Measurements from ENCODE around the gene RAB40B. TPM values are rescaled to one million over a fixed set of nuclear protein-coding genes. Genes with fewer than 3 reads are reported as not detected.

The RAB40B gene
- polyA plus RNA-seq, 2 of the 4 experiments (the other 2 are of a cell fraction): 5.6 to 9.4 TPM

GRCh38 chr17:82687871-82688270 is 10.6 kb downstream of the RAB40B start:
- ATAC-seq (peak in 1 of 2 experiments; percentile 10; a peak in 2 of 6 replicates), FAIRE-seq (no peak), DNase-seq (ENCODE audit: low read depth in 1 of 2, low spot score in 1 of 2) (no peak)
- H3K4me1 ChIP-seq: peaks cover 41% of the 10 kb centered on the region
- H3K9me3 ChIP-seq: 0 out of 3 replicates have a peak, but pooled peaks cover under 1% of the 10 kb centered on the region
- TF ChIP-seq HDAC2 (IDR thresholded peaks at IDR 0.05) (no peak), RAD21 (conservative IDR thresholded peaks at IDR 0.05 in 1 of 2, IDR thresholded peaks at IDR 0.05 in 1 of 2) (no peak), HES2 (IDR thresholded peaks at IDR 0.05) (no peak), PBX3 (IDR thresholded peaks at IDR 0.05) (no peak), JUNB (IDR thresholded peaks at IDR 0.05) (no peak), FOSL2 (IDR thresholded peaks at IDR 0.05) (no peak), FOSL2 (CRISPR knock-in tag; IDR thresholded peaks at IDR 0.05) (no peak), MYC (IDR thresholded peaks at IDR 0.05; ENCODE audit: borderline replicate concordance, low read length) (no peak), HOXA7 (CRISPR knock-in tag; IDR thresholded peaks at IDR 0.05) (no peak), PHF8 (IDR thresholded peaks at IDR 0.05; ENCODE audit: borderline replicate concordance, low read depth) (no peak), KDM1A (IDR thresholded peaks at IDR 0.05; ENCODE audit: low read depth) (no peak), USF2 (IDR thresholded peaks at IDR 0.05) (no peak), TFCP2L1 (CRISPR knock-in tag; IDR thresholded peaks at IDR 0.05) (no peak), NR3C1 (IDR thresholded peaks at IDR 0.05) (no peak), HMGXB4 (CRISPR knock-in tag; IDR thresholded peaks at IDR 0.05; ENCODE audit: borderline replicate concordance) (no peak), MAZ (IDR thresholded peaks at IDR 0.05; ENCODE audit: borderline replicate concordance, low read depth, low read length) (no peak), POLR2A (IDR thresholded peaks at IDR 0.05; ENCODE audit: low read length) (no peak), NPAS2 (CRISPR knock-in tag; IDR thresholded peaks at IDR 0.05; ENCODE audit: borderline replicate concordance) (no peak), BCL3 (IDR thresholded peaks at IDR 0.05) (no peak), NFE2L2 (conservative IDR thresholded peaks at IDR 0.05; ENCODE audit: low read length) (no peak)
- ChIA-PET CTCF (interaction anchor here (0.8 to 7.7 kb wide), 6 partner anchors 9 to 133 kb away, joined by 3 to 62 read pairs (median 6); no protein-coding TSS in a partner anchor), POLR2A (interaction anchor here (1.1 kb wide), 1 partner anchor 19 kb away, joined by 3 read pairs; no protein-coding TSS in a partner anchor)
- H3K4me2 ChIP-seq: peak overlapping the region; percentile 85
- H3K4me3 ChIP-seq: no peak overlapping the region
- 90% methylated on average over 9 of the region's 9 CpGs for WGBS (ENCODE audit: missing lambda C conversion rate)
- H3K27ac ChIP-seq: peak overlapping the region; percentile 87 to 89

GRCh38 chr17:82687375-82687861 is 11.1 kb downstream of the RAB40B start:
- H3K4me1 ChIP-seq: peaks cover 41% of the 10 kb centered on the region
- peak overlapping the region; percentile 87 to 89 for H3K27ac ChIP-seq
- DNase-seq (ENCODE audit: low read depth in 1 of 2, low spot score in 1 of 2): peak; percentile 83
- ChIA-PET CTCF (interaction anchor here (0.8 to 7.7 kb wide), 6 partner anchors 10 to 133 kb away, joined by 3 to 62 read pairs (median 6); no protein-coding TSS in a partner anchor), POLR2A (interaction anchor here (1.1 kb wide), 1 partner anchor 19 kb away, joined by 3 read pairs; no protein-coding TSS in a partner anchor)
- ATAC-seq: peak; percentile 48 to 75; a peak in 5 of 6 replicates
- H3K4me2 ChIP-seq: peak overlapping the region; percentile 85
- H3K4me3 ChIP-seq: 0 out of 3 replicates have a peak overlapping the region, but pooled peaks have one; percentile 2
- WGBS (ENCODE audit: missing lambda C conversion rate): 42% methylated on average over 10 of the region's 10 CpGs
- peak; percentile 99 for FAIRE-seq
- peaks cover 3% of the 10 kb centered on the region; the same call in 1 of the 3 replicates for H3K9me3 ChIP-seq
- TF ChIP-seq MYC (IDR thresholded peaks at IDR 0.05; ENCODE audit: borderline replicate concordance, low read length): no peak
- no peak for TF ChIP-seq HES2 (IDR thresholded peaks at IDR 0.05)
- no peak for TF ChIP-seq USF2 (IDR thresholded peaks at IDR 0.05)
- peak in 1 of 2 experiments; percentile 65; a peak in 1 of 5 replicates for TF ChIP-seq JUN (IDR thresholded peaks at IDR 0.05)
- no peak for TF ChIP-seq TFCP2L1 (CRISPR knock-in tag; IDR thresholded peaks at IDR 0.05)
- TF ChIP-seq ELK1 (IDR thresholded peaks at IDR 0.05; ENCODE audit: low read depth, low read length): no peak
- no peak for TF ChIP-seq FOSL2 (IDR thresholded peaks at IDR 0.05)
- TF ChIP-seq FOSL2 (CRISPR knock-in tag; IDR thresholded peaks at IDR 0.05): peak; percentile 86
- peak in 1 of 2 experiments; percentile 17; a peak in 1 of 5 replicates for TF ChIP-seq EP300 (IDR thresholded peaks at IDR 0.05)
- peak; percentile 97 for TF ChIP-seq MAFK (IDR thresholded peaks at IDR 0.05; ENCODE audit: partially characterized antibody)
- no peak for TF ChIP-seq KDM5A (IDR thresholded peaks at IDR 0.05)
- TF ChIP-seq MAX (IDR thresholded peaks at IDR 0.05): peak; percentile 37
- 0 out of 2 replicates have a peak, but pooled peaks have one; percentile 23 for TF ChIP-seq FOXS1 (CRISPR knock-in tag; IDR thresholded peaks at IDR 0.05)
- no peak for TF ChIP-seq BCL3 (IDR thresholded peaks at IDR 0.05)
